ENCODE results near the gene CGB8.

GRCh38 chr19:49022116-49022515, 26.8 kb downstream of the CGB8 start:
- TF ChIP-seq RAD21 (IDR thresholded peaks at IDR 0.05; ENCODE audit: low read depth) (no peak), EP300 (IDR thresholded peaks at IDR 0.05; ENCODE audit: borderline replicate concordance) (no peak), TAF1 (IDR thresholded peaks at IDR 0.05; ENCODE audit: low read depth) (no peak)
- TF ChIP-seq, protein P1, sequence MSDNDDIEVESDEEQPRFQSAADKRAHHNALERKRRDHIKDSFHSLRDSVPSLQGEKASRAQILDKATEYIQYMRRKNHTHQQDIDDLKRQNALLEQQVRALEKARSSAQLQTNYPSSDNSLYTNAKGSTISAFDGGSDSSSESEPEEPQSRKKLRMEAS (IDR thresholded peaks at IDR 0.05) = no peak

Data from Ishikawa (cell line).